Measurements from ENCODE around the gene WDFY3.

WDFY3 gene

GRCh38 chr4:84944947-84945346 lies 21.5 kb downstream of the WDFY3 start:
- no peaks in the 10 kb centered on the region for H3K36me3 ChIP-seq (ENCODE audit: insufficient read depth, low read length)
- no peak overlapping the region for H2AFZ ChIP-seq (ENCODE audit: low read length)
- H3K9ac ChIP-seq (ENCODE audit: low read length): no peak overlapping the region
- H3K4me3 ChIP-seq (ENCODE audit: low read depth, low read length, poor library complexity, severe bottlenecking): no peak overlapping the region
- H3K9me3 ChIP-seq (ENCODE audit: low read length): no peaks in the 10 kb centered on the region
- no peaks in the 10 kb centered on the region for H3K27me3 ChIP-seq (ENCODE audit: insufficient read depth, low read length)
- H3K27ac ChIP-seq (ENCODE audit: low read depth, low read length, poor library complexity, severe bottlenecking): no peak overlapping the region
- H3K79me2 ChIP-seq (ENCODE audit: insufficient read depth, low read length): no peaks in the 10 kb centered on the region
- TF ChIP-seq EZH2 (IDR thresholded peaks at IDR 0.05; ENCODE audit: borderline replicate concordance, low read length) (no peak), CTCF (IDR thresholded peaks at IDR 0.05; ENCODE audit: low read length) (no peak)
- no peak overlapping the region for H3K4me2 ChIP-seq (ENCODE audit: low read length)
- no peaks in the 10 kb centered on the region for H4K20me1 ChIP-seq (ENCODE audit: insufficient read depth, low read length)
- no peaks in the 10 kb centered on the region for H3K9me2 ChIP-seq (ENCODE audit: low read depth, low read length)
- H3K4me1 ChIP-seq (ENCODE audit: insufficient read depth, low read length, severe bottlenecking): no peaks in the 10 kb centered on the region
- H3F3A ChIP-seq (ENCODE audit: insufficient read depth, low read length): no peaks in the 10 kb centered on the region

- no peak overlapping the region for H3K4me2 ChIP-seq (ENCODE audit: low read length)
- no peaks in the 10 kb centered on the region for H3F3A ChIP-seq (ENCODE audit: insufficient read depth, low read length)
- H3K9me2 ChIP-seq (ENCODE audit: low read depth, low read length): no peaks in the 10 kb centered on the region
- no peaks in the 10 kb centered on the region for H3K79me2 ChIP-seq (ENCODE audit: insufficient read depth, low read length)
- no peak for TF ChIP-seq EZH2 (IDR thresholded peaks at IDR 0.05; ENCODE audit: borderline replicate concordance, low read length)
- TF ChIP-seq CTCF (IDR thresholded peaks at IDR 0.05; ENCODE audit: low read length): no peak
- H2AFZ ChIP-seq (ENCODE audit: low read length): no peak overlapping the region
- H3K4me1 ChIP-seq (ENCODE audit: insufficient read depth, low read length, severe bottlenecking): no peaks in the 10 kb centered on the region
- H3K36me3 ChIP-seq (ENCODE audit: insufficient read depth, low read length): no peaks in the 10 kb centered on the region
- H3K9me3 ChIP-seq (ENCODE audit: low read length): no peaks in the 10 kb centered on the region
- H4K20me1 ChIP-seq (ENCODE audit: insufficient read depth, low read length): no peaks in the 10 kb centered on the region
- H3K27ac ChIP-seq (ENCODE audit: low read depth, low read length, poor library complexity, severe bottlenecking): no peak overlapping the region
- no peak overlapping the region for H3K9ac ChIP-seq (ENCODE audit: low read length)
- no peak overlapping the region for H3K4me3 ChIP-seq (ENCODE audit: low read depth, low read length, poor library complexity, severe bottlenecking)
- no peaks in the 10 kb centered on the region for H3K27me3 ChIP-seq (ENCODE audit: insufficient read depth, low read length)
Measured at GRCh38 chr4:84940960-84941359, 25.5 kb downstream of the WDFY3 start.

- no peaks in the 10 kb centered on the region for H3K79me2 ChIP-seq (ENCODE audit: insufficient read depth, low read length)
- no peak overlapping the region for H3K9ac ChIP-seq (ENCODE audit: low read length)
- TF ChIP-seq EZH2 (IDR thresholded peaks at IDR 0.05; ENCODE audit: borderline replicate concordance, low read length): no peak
- TF ChIP-seq CTCF (IDR thresholded peaks at IDR 0.05; ENCODE audit: low read length): no peak
- no peaks in the 10 kb centered on the region for H3K9me2 ChIP-seq (ENCODE audit: low read depth, low read length)
- H3F3A ChIP-seq (ENCODE audit: insufficient read depth, low read length): no peaks in the 10 kb centered on the region
- no peaks in the 10 kb centered on the region for H3K27me3 ChIP-seq (ENCODE audit: insufficient read depth, low read length)
- no peak overlapping the region for H3K4me3 ChIP-seq (ENCODE audit: low read depth, low read length, poor library complexity, severe bottlenecking)
- H3K4me1 ChIP-seq (ENCODE audit: insufficient read depth, low read length, severe bottlenecking): no peaks in the 10 kb centered on the region
- H3K27ac ChIP-seq (ENCODE audit: low read depth, low read length, poor library complexity, severe bottlenecking): no peak overlapping the region
- H3K4me2 ChIP-seq (ENCODE audit: low read length): no peak overlapping the region
- H4K20me1 ChIP-seq (ENCODE audit: insufficient read depth, low read length): no peaks in the 10 kb centered on the region
- no peaks in the 10 kb centered on the region for H3K9me3 ChIP-seq (ENCODE audit: low read length)
- no peak overlapping the region for H2AFZ ChIP-seq (ENCODE audit: low read length)
- H3K36me3 ChIP-seq (ENCODE audit: insufficient read depth, low read length): no peaks in the 10 kb centered on the region
Measured at GRCh38 chr4:84939113-84939512, 27.4 kb downstream of the WDFY3 start.
